HCT116 (cell line): ENCODE measurements around the gene SLC25A25.

Experiments used
- EGR1 ChIP-seq: IDR thresholded peaks from 2 replicates; pipeline ENCODE4 v1.6.1; 2012; ENCODE audit warnings: low read depth
- JUND ChIP-seq: IDR thresholded peaks from 2 replicates; pipeline ENCODE4 v1.6.1; 2012
- RAD21 ChIP-seq: IDR thresholded peaks from 2 replicates; pipeline ENCODE4 v1.6.1; 2012; ENCODE audit warnings: low read depth, mild to moderate bottlenecking
- TF ChIP-seq, protein P1 (sequence below): IDR thresholded peaks from 2 replicates; pipeline ENCODE4 v1.6.1; 2012
- TF ChIP-seq, protein P2 (sequence below): IDR thresholded peaks from 2 replicates; pipeline ENCODE4 v1.6.1; 2012; ENCODE audit warnings: low read depth

DNA sequence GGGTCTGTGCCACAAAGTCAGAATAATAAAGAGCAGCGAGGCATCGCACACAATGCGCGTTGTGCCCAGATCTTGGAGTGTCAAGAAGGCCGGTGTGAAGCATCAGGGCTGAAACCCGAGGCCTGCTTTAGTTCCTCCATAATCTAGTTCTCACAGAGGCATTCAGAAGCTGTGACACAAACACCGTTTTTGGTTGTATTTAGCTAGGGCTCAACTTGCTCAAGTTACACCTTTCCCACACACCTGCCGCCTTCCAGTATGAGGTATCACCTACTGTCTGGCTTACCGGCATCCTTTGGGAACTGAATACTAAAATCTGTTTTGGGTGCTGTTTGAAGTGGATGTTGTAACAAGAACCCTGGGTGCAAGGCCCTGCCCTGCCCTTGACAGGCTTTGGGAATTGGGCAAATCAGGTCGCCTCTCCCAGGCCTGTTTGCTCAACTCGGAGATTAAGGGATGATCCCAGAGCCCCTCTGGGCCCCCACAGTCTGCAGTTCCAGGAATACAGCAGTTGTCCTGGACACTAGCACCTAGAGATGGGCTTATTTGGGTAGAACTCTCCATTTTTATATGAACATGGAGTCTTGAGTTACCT is 27.0 kb downstream of the SLC25A25 start:
- TF ChIP-seq EGR1 (no peak), RAD21 (no peak), JUND (no peak)
- TF ChIP-seq, protein P1, sequence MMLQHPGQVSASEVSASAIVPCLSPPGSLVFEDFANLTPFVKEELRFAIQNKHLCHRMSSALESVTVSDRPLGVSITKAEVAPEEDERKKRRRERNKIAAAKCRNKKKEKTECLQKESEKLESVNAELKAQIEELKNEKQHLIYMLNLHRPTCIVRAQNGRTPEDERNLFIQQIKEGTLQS = no peak
- TF ChIP-seq, protein P2, sequence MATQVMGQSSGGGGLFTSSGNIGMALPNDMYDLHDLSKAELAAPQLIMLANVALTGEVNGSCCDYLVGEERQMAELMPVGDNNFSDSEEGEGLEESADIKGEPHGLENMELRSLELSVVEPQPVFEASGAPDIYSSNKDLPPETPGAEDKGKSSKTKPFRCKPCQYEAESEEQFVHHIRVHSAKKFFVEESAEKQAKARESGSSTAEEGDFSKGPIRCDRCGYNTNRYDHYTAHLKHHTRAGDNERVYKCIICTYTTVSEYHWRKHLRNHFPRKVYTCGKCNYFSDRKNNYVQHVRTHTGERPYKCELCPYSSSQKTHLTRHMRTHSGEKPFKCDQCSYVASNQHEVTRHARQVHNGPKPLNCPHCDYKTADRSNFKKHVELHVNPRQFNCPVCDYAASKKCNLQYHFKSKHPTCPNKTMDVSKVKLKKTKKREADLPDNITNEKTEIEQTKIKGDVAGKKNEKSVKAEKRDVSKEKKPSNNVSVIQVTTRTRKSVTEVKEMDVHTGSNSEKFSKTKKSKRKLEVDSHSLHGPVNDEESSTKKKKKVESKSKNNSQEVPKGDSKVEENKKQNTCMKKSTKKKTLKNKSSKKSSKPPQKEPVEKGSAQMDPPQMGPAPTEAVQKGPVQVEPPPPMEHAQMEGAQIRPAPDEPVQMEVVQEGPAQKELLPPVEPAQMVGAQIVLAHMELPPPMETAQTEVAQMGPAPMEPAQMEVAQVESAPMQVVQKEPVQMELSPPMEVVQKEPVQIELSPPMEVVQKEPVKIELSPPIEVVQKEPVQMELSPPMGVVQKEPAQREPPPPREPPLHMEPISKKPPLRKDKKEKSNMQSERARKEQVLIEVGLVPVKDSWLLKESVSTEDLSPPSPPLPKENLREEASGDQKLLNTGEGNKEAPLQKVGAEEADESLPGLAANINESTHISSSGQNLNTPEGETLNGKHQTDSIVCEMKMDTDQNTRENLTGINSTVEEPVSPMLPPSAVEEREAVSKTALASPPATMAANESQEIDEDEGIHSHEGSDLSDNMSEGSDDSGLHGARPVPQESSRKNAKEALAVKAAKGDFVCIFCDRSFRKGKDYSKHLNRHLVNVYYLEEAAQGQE = no peak
